Activated T-cell treated with anti-CD3 and anti-CD28 coated beads, Interleukin-2, amount 50 U/mL, for 4 hours (primary cell): ENCODE measurements around the gene LZTR1. TPM values are rescaled to one million over a fixed set of nuclear protein-coding genes. Genes with fewer than 3 reads are reported as not detected.
"Not testable (repeated sequence)": the region's sequence is repeated elsewhere in the genome, so short reads cannot be mapped to it uniquely, and the experiment has no call there.

ENCODE experiments used
- ATAC-seq, 2 donors: fragments of 200-7000 bp; cut with Tn5 transposase; one replicate each; pipeline ENCODE4 v1.10.0; 2021
- DNase-seq: peaks from one replicate; pipeline ENCODE4 v3.0.0-alpha.2; 2020
- H3K27me3 Mint-ChIP-seq: one replicate; pipeline ENCODE4 v1.8.0; 2021; ENCODE audit warnings: low read depth, mixed read lengths
- H3K36me3 Mint-ChIP-seq: one replicate; pipeline ENCODE4 v1.8.0; 2022; ENCODE audit warnings: mixed read lengths; ENCODE audit not compliant: insufficient read depth
- H3K4me1 Mint-ChIP-seq: one replicate; pipeline ENCODE4 v1.8.0; 2021; ENCODE audit warnings: low read depth, mixed read lengths
- H3K4me3 Mint-ChIP-seq: one replicate; pipeline ENCODE4 v1.8.0; 2021; ENCODE audit warnings: mild to moderate bottlenecking, moderate library complexity, mixed read lengths
- H3K9me3 Mint-ChIP-seq: one replicate; pipeline ENCODE4 v1.8.0; 2021; ENCODE audit warnings: mixed read lengths
- total RNA-seq, 3 donors: library from RNA; stranded (reverse); gene quantifications; one replicate each; pipeline ENCODE4 v1.2.1, GENCODE V29; 2021

Gene LZTR1
- total RNA-seq, 3 donors from 2014 or later = 82.4 to 96.6 (median 84.7) TPM

DNA sequence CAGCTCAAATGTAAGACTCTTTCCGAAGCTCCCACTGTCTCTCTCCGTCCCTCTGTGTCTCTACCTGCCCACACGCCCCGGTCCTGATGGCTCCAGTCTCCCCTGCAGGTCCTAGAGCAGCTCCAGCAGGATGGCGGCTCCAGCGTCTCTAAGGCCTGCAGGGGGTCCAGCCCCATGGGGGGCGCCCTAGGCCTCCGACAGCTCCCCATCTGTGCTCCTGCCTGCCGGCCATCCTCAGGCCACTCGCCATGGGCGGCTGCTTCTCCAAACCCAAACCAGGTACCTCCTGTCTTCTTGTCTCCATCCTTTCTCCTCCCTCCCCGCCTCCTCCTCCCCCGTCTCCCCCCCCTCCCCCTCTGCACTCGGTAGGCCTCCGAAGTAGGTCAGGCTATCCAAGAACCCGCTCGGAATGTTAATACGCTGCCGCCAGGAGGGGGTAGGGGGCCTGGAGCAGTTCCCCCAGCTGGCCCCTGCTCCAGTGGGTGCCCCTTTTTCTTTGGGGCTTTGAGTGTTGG lies 14.3 kb upstream of the LZTR1 start:
- DNase-seq (no peak), ATAC-seq (no peak)
- Mint-ChIP-seq H3K9me3 (no peaks in the 10 kb centered on the region), H3K4me1 (peaks cover 7% of the 10 kb centered on the region), H3K27me3 (peaks cover 9% of the 10 kb centered on the region), H3K36me3 (no peaks in the 10 kb centered on the region), H3K4me3 (no peak overlapping the region)

DNA sequence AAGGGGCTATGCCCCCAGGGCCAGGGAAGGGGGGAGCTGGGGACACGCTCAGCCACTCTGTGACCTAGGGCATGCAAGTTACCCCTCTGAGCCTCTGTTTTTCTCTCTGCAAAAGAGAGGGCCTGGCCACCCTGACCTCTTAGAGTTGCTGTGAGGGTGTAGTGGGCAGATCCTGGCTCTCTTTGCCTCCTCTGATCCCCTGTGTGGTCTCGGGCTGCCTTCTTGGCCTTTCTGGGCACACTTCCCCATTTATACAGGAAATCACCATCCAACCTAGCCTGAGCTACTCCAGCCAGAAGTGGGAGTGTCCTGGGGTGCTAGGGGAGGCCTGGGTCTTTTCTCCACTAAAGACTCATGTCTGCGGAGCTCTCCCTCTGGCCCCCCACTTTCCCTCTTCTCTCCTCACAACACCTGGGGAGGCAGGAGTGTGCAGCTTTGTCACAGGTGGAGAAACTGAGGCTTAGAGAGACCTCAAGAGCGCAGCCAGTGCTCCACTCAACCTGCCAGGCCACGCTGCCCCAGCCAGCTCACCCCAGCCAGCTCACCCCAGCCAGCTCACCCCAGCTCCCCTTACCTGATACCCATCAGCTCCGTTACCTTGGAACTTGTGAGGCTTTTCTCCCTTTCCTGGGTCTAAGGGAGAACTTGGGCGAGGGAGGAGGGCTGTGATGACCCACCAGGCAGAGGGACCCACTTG lies 13.7 kb upstream of the LZTR1 start:
- no peak for DNase-seq
- no peak for ATAC-seq
- Mint-ChIP-seq H3K4me3 (no peak overlapping the region), H3K27me3 (peaks cover 6% of the 10 kb centered on the region), H3K4me1 (peaks cover 7% of the 10 kb centered on the region), H3K9me3 (no peaks in the 10 kb centered on the region), H3K36me3 (no peaks in the 10 kb centered on the region)

DNA sequence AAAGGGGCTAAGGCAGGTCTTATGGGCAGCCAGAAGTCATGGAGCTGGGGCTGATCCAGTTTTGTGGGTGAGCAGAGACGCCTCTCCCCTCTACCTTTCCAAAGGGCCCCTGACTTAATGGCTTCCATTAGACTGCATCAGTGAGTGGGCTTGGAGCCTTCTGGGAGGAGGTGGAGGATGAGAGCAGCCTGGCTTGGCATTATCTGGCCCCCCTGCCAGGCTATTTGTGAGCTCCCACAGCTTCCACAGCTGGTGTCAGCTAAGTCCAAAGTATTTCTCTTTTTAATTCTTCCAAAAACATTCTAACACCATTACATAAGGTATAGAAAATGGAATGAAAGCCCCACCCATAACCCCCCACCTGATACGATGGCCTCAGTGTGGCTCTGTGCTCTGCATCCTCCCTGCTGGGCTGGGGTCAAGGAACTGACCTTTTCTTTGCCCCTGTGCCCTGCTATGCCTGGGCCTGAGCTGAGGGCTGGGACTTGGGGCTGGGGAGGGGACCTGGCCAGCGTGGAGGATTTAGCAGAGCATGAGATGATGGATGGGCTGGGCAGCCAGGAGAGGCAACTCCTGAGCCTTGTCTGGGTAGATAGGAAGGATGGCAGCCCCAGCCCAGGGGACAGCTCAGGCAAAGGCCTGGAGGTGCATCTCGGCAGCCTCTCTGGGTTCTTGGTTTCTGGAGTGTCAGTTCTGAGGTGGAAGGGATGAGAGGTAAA lies 11.0 kb upstream of the LZTR1 start:
- Mint-ChIP-seq H3K9me3 (no peaks in the 10 kb centered on the region), H3K36me3 (no peaks in the 10 kb centered on the region), H3K27me3 (peaks cover 2% of the 10 kb centered on the region), H3K4me3 (no peak overlapping the region), H3K4me1 (no peaks in the 10 kb centered on the region)
- no peak for DNase-seq
- ATAC-seq = no peak

DNA sequence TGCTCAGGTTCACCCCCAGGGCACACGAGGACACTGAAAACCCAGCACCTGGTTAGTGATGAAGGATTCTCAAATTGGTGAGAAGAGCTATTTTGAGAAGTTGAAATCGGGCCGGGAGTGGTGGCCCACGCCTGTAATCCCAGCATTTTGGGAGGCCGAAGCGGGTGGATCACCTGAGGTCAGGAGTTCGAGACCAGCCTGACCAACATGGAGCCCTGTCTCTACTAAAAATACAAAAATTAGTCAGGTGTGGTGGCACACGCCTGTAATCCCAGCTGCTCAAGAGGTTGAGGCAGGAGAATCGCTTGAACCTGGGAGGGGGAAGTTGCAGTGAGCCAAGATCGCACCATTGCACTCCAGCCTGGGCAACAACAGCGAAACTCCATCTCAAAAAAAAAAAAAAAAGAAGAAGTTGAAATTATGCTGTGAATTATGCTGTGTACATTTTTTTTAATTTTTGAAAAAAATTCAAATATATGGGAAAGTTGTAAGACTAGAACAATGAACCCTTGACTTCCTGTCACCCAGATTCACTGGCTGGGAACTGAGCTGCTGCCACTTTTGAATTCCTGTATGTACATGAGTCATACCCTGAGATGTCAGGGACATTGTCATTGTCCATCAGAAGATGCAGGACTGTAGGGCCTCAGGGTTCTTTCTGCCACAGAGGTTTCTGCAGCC lies 9.9 kb upstream of the LZTR1 start:
- H3K9me3 Mint-ChIP-seq, DNase-seq, H3K4me3 Mint-ChIP-seq, H3K27me3 Mint-ChIP-seq, ATAC-seq, H3K36me3 Mint-ChIP-seq, H3K4me1 Mint-ChIP-seq: not testable (repeated sequence)

DNA sequence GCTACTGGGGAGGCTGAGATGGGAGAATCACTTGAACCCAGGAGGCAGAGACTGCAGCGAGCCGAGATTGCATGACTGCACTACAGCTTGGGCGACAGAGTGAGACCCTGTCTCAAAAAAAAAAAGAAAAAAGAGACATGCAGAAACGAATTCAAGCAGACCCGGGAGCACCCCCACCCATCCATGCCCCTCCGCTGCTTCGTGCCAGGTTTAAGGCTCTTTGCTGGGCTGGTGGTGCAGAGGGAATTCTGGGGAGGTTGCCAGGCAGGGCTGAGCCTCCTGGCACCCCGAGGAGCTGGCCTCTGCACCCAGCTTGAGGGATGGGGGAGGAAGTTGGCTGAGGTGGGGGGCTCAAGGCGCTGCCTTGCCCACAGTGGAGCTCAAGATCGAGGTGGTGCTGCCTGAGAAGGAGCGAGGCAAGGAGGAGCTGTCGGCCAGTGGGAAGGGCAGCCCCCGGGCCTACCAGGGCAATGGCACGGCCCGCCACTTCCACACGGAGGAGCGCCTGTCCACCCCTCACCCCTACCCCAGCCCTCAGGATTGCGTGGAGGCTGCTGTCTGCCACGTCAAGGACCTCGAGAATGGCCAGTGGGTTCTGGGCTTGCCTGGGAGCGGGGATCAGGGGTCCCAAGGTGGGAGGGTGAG lies 9.0 kb upstream of the LZTR1 start:
- Mint-ChIP-seq H3K36me3 (no peaks in the 10 kb centered on the region), H3K9me3 (no peaks in the 10 kb centered on the region), H3K4me3 (no peak overlapping the region), H3K27me3 (peaks cover 3% of the 10 kb centered on the region), H3K4me1 (no peaks in the 10 kb centered on the region)
- no peak for DNase-seq
- ATAC-seq = no peak

- ATAC-seq = no peak
- H3K27me3 Mint-ChIP-seq = peaks cover 3% of the 10 kb centered on the region
- H3K9me3 Mint-ChIP-seq = no peaks in the 10 kb centered on the region
- no peak for DNase-seq
- no peak overlapping the region for H3K4me3 Mint-ChIP-seq
- H3K4me1 Mint-ChIP-seq = peaks cover under 1% of the 10 kb centered on the region
- H3K36me3 Mint-ChIP-seq = no peaks in the 10 kb centered on the region
These were observed 8.3 kb upstream of the LZTR1 start for GRCh38 chr22:20973634-20974286.

GRCh38 chr22:20974336-20974955 lies 7.7 kb upstream of the LZTR1 start:
- H3K36me3 Mint-ChIP-seq = no peaks in the 10 kb centered on the region

GRCh38 chr22:20975541-20976290 lies 6.4 kb upstream of the LZTR1 start:
- Mint-ChIP-seq H3K9me3 (peaks cover 3% of the 10 kb centered on the region), H3K36me3 (no peaks in the 10 kb centered on the region), H3K4me1 (peaks cover 17% of the 10 kb centered on the region), H3K27me3 (peaks cover 6% of the 10 kb centered on the region), H3K4me3 (no peak overlapping the region)
- no peak for DNase-seq
- ATAC-seq = no peak

More at GRCh38 chr22:20974336-20974955, 7.7 kb upstream of the LZTR1 start:
- Mint-ChIP-seq H3K4me3 (no peak overlapping the region), H3K4me1 (peaks cover 7% of the 10 kb centered on the region), H3K27me3 (peaks cover 6% of the 10 kb centered on the region), H3K9me3 (peaks cover 3% of the 10 kb centered on the region)
- ATAC-seq = no peak
- no peak for DNase-seq

- DNase-seq = no peak
- no peak for ATAC-seq
- no peaks in the 10 kb centered on the region for H3K36me3 Mint-ChIP-seq
- H3K9me3 Mint-ChIP-seq = peaks cover 3% of the 10 kb centered on the region
- H3K27me3 Mint-ChIP-seq = peaks cover 6% of the 10 kb centered on the region
- H3K4me3 Mint-ChIP-seq = no peak overlapping the region
- H3K4me1 Mint-ChIP-seq = peaks cover 24% of the 10 kb centered on the region
These were observed 5.7 kb upstream of the LZTR1 start for GRCh38 chr22:20976291-20976877.

GRCh38 chr22:20977019-20977418 lies 5.1 kb upstream of the LZTR1 start:
- Mint-ChIP-seq H3K9me3 (peaks cover 3% of the 10 kb centered on the region), H3K4me1 (peaks cover 25% of the 10 kb centered on the region), H3K27me3 (peaks cover 6% of the 10 kb centered on the region), H3K4me3 (no peak overlapping the region), H3K36me3 (no peaks in the 10 kb centered on the region)
- DNase-seq = no peak
- no peak for ATAC-seq

GRCh38 chr22:20977516-20978170 lies 4.5 kb upstream of the LZTR1 start:
- Mint-ChIP-seq H3K9me3 (peaks cover 3% of the 10 kb centered on the region), H3K4me1 (peaks cover 27% of the 10 kb centered on the region), H3K36me3 (no peaks in the 10 kb centered on the region), H3K4me3 (no peak overlapping the region), H3K27me3 (peaks cover 6% of the 10 kb centered on the region)
- ATAC-seq (no peak), DNase-seq (no peak)

GRCh38 chr22:20978419-20978818 lies 3.7 kb upstream of the LZTR1 start:
- H3K4me1 Mint-ChIP-seq = peaks cover 32% of the 10 kb centered on the region
- DNase-seq = no peak
- no peak for ATAC-seq
- H3K4me3 Mint-ChIP-seq = no peak overlapping the region
- H3K9me3 Mint-ChIP-seq = peaks cover 3% of the 10 kb centered on the region
- H3K36me3 Mint-ChIP-seq = no peaks in the 10 kb centered on the region
- H3K27me3 Mint-ChIP-seq = peaks cover 6% of the 10 kb centered on the region
